GM10266 (cell line): ENCODE measurements around the gene SEPTIN10.
A peak's percentile ranks its signal among the peaks of the same experiment; 100 is the strongest.

Source experiments
- DNase-seq: peaks from one replicate; pipeline ENCODE4 v3.0.0; 2012; ENCODE audit errors: extremely low spot score
- CTCF ChIP-seq: IDR thresholded peaks from 2 replicates; pipeline ENCODE4 v1.5.1; 2012; ENCODE audit warnings: mild to moderate bottlenecking, low read depth; ENCODE audit not compliant: control insufficient read depth, insufficient read depth; ENCODE audit errors: missing control alignments

Gene SEPTIN10

GRCh38 chr2:109516445-109517117, 97.2 kb downstream of the SEPTIN10 start:
- TF ChIP-seq CTCF = peak; percentile 65
- DNase-seq = peak; percentile 61

GRCh38 chr2:109514857-109515256, 98.9 kb downstream of the SEPTIN10 start:
- no peak for TF ChIP-seq CTCF
- DNase-seq = no peak

GRCh38 chr2:109513749-109514588, 99.8 kb downstream of the SEPTIN10 start:
- peak; percentile 55 for DNase-seq
- TF ChIP-seq CTCF = no peak

- no peak for TF ChIP-seq CTCF
- no peak for DNase-seq
Observed at GRCh38 chr2:109513230-109513629, 100.5 kb downstream of the SEPTIN10 start.

- no peak for TF ChIP-seq CTCF
- DNase-seq = no peak
Observed at GRCh38 chr2:109512076-109512475, 101.7 kb downstream of the SEPTIN10 start.

- no peak for TF ChIP-seq CTCF
- no peak for DNase-seq
Observed at GRCh38 chr2:109511168-109511567, 102.6 kb downstream of the SEPTIN10 start.
